OCI-LY7 (cell line): Measurements from ENCODE around the gene TSHZ2. TPM values are rescaled to one million over a fixed set of nuclear protein-coding genes. Genes with fewer than 3 reads are reported as not detected.

Experiments
- BruUV-seq: library from RNA; stranded (reverse); fragments of 400-500 nt; replicated peaks from 2 replicates; lab custom pipeline; 2021; lab: Mats Ljungman, UMichigan
- CTCF ChIA-PET: fragments of 300-600 bp; sonication (Branson Sonifier 250); formaldehyde crosslinking; loops from one replicate; lab custom pipeline; 2022; ENCODE audit warnings: antibody characterized with exemption; ENCODE audit not compliant: unreplicated experiment; lab: Charles Lee
- POLR2A ChIA-PET: fragments of 300-600 bp; sonication (Branson Sonifier 250); formaldehyde crosslinking; loops from one replicate; lab custom pipeline; 2022; ENCODE audit warnings: antibody characterized with exemption; lab: Charles Lee
- DNase-seq: peaks from one replicate; pipeline ENCODE4 v3.0.0-alpha.2; 2015; ENCODE audit warnings: low spot score
- H2AFZ ChIP-seq: fragments of 200-600 bp; sonication (generic), shearing (Covaris generic); 2 replicates; pipeline ENCODE4 v1.6.1; 2014; ENCODE audit warnings: mild to moderate bottlenecking, antibody characterized with exemption, low read length, moderate library complexity
- H3K27ac ChIP-seq: fragments of 200-600 bp; sonication (generic); 2 replicates; pipeline ENCODE4 v1.5.1; 2014; ENCODE audit warnings: mixed run types, low read depth, mild to moderate bottlenecking, moderate library complexity, low read length, inconsistent platforms; ENCODE audit not compliant: poor library complexity, severe bottlenecking
- H3K36me3 ChIP-seq: fragments of 200-600 bp; sonication (generic); 2 replicates; pipeline ENCODE4 v1.6.1; 2014; ENCODE audit warnings: mild to moderate bottlenecking, antibody characterized with exemption, low read length, moderate library complexity, mixed read lengths; ENCODE audit not compliant: insufficient read depth
- H3K4me1 ChIP-seq: fragments of 200-600 bp; sonication (generic); 2 replicates; pipeline ENCODE4 v1.5.1; 2014; ENCODE audit warnings: mild to moderate bottlenecking, low read length; ENCODE audit not compliant: insufficient read depth, poor library complexity, severe bottlenecking
- H3K4me2 ChIP-seq: fragments of 200-600 bp; sonication (generic); 2 replicates; pipeline ENCODE4 v1.6.1; 2014; ENCODE audit warnings: mild to moderate bottlenecking, low read length
- H3K4me3 ChIP-seq: fragments of 200-600 bp; sonication (generic); 2 replicates; pipeline ENCODE4 v1.5.1; 2014; ENCODE audit warnings: mild to moderate bottlenecking, low read depth, low read length; ENCODE audit not compliant: poor library complexity, severe bottlenecking
- H3K79me2 ChIP-seq: fragments of 200-600 bp; sonication (generic); 2 replicates; pipeline ENCODE4 v1.6.1; 2016; ENCODE audit warnings: low read depth, mild to moderate bottlenecking, low read length, moderate library complexity, mixed read lengths; ENCODE audit not compliant: insufficient read depth
- H3K9me2 ChIP-seq: fragments of 200-600 bp; sonication (generic); 2 replicates; pipeline ENCODE4 v1.6.1; 2016; ENCODE audit warnings: mild to moderate bottlenecking, low read length, mixed read lengths; ENCODE audit not compliant: insufficient read depth
- H3K9me3 ChIP-seq: fragments of 200-600 bp; sonication (generic); 2 replicates; pipeline ENCODE4 v1.6.1; 2014; ENCODE audit warnings: mild to moderate bottlenecking, mixed run types, low read length, mixed read lengths
- H4K20me1 ChIP-seq: fragments of 200-600 bp; sonication (generic); 2 replicates; pipeline ENCODE4 v1.6.1; 2014; ENCODE audit warnings: mild to moderate bottlenecking, antibody characterized with exemption, low read length, moderate library complexity, mixed read lengths; ENCODE audit not compliant: insufficient read depth
- CTCF ChIP-seq: fragments of 200-600 bp; sonication (generic); conservative IDR thresholded peaks from 2 replicates; pipeline ENCODE4 v1.5.1; 2014; ENCODE audit warnings: mild to moderate bottlenecking, antibody characterized with exemption, low read length, moderate library complexity, mixed read lengths
- EZH2phosphoT487 ChIP-seq: fragments of 200-600 bp; sonication (generic); IDR thresholded peaks from 2 replicates; pipeline ENCODE4 v1.6.1; 2018; ENCODE audit warnings: low read depth, borderline replicate concordance, mild to moderate bottlenecking, mixed run types, antibody characterized with exemption, low read length, moderate library complexity, mixed read lengths
- intact Hi-C: fragments of 100-400 bp; cut with micrococcal nuclease; formaldehyde crosslinking; loops from one replicate; pipeline ENCODE4 v1.10.0; 2022; ENCODE audit not compliant: unreplicated experiment
- total RNA-seq, 2 experiments: library from RNA; depleted of rRNA in 1 of 2; stranded (reverse); fragments of >200 nt in 1 of 2; shearing (Covaris generic) in 1 of 2; gene quantifications; 2 replicates each; pipeline ENCODE4 v1.2.3, GENCODE V29; 2014 to 2022

Gene TSHZ2
- total RNA-seq, 2 experiments from 2014 or later, result not detected

GRCh38 chr20:53298260-53298659 lies 326.1 kb downstream of the TSHZ2 start:
- ChIA-PET POLR2A (no interaction called here), CTCF (no interaction called here)
- no peaks in the 10 kb centered on the region for H3K36me3 ChIP-seq
- no peaks in the 10 kb centered on the region for H3K4me1 ChIP-seq
- no peaks in the 10 kb centered on the region for H3K9me3 ChIP-seq
- H3K4me3 ChIP-seq, result no peak overlapping the region
- no peak overlapping the region for H3K27ac ChIP-seq
- H3K4me2 ChIP-seq, result no peak overlapping the region
- intact Hi-C loops, result no loop called here
- H3K9me2 ChIP-seq, result no peaks in the 10 kb centered on the region
- BruUV-seq, result no TSS peak
- H4K20me1 ChIP-seq, result no peaks in the 10 kb centered on the region
- H3K79me2 ChIP-seq, result no peaks in the 10 kb centered on the region
- TF ChIP-seq EZH2phosphoT487 (no peak), CTCF (no peak)
- DNase-seq, result no peak
- no peak overlapping the region for H2AFZ ChIP-seq

GRCh38 chr20:53298911-53299310 lies 326.8 kb downstream of the TSHZ2 start:
- H3K36me3 ChIP-seq, result no peaks in the 10 kb centered on the region
- no peaks in the 10 kb centered on the region for H3K9me2 ChIP-seq
- no peak overlapping the region for H2AFZ ChIP-seq
- no peak for TF ChIP-seq EZH2phosphoT487
- TF ChIP-seq CTCF, result no peak
- H3K9me3 ChIP-seq, result no peaks in the 10 kb centered on the region
- no peak overlapping the region for H3K4me3 ChIP-seq
- H3K79me2 ChIP-seq, result no peaks in the 10 kb centered on the region
- POLR2A ChIA-PET, result no interaction called here
- CTCF ChIA-PET, result no interaction called here
- no TSS peak for BruUV-seq
- no peak overlapping the region for H3K4me2 ChIP-seq
- H3K27ac ChIP-seq, result no peak overlapping the region
- intact Hi-C loops, result no loop called here
- no peaks in the 10 kb centered on the region for H3K4me1 ChIP-seq
- no peak for DNase-seq
- H4K20me1 ChIP-seq, result no peaks in the 10 kb centered on the region

GRCh38 chr20:53299831-53300230 lies 327.7 kb downstream of the TSHZ2 start:
- H3K9me3 ChIP-seq, result no peaks in the 10 kb centered on the region
- intact Hi-C loops, result no loop called here
- TF ChIP-seq CTCF (no peak), EZH2phosphoT487 (no peak)
- no peaks in the 10 kb centered on the region for H4K20me1 ChIP-seq
- H3K4me1 ChIP-seq, result no peaks in the 10 kb centered on the region
- H3K4me2 ChIP-seq, result no peak overlapping the region
- H3K4me3 ChIP-seq, result no peak overlapping the region
- CTCF ChIA-PET, result no interaction called here
- no peaks in the 10 kb centered on the region for H3K36me3 ChIP-seq
- H3K27ac ChIP-seq, result no peak overlapping the region
- BruUV-seq, result no TSS peak
- H3K9me2 ChIP-seq, result no peaks in the 10 kb centered on the region
- DNase-seq, result no peak
- no peaks in the 10 kb centered on the region for H3K79me2 ChIP-seq
- POLR2A ChIA-PET, result no interaction called here
- H2AFZ ChIP-seq, result no peak overlapping the region
